ENCODE data around the gene CLK2. TPM values are rescaled to one million over a fixed set of nuclear protein-coding genes. Genes with fewer than 3 reads are reported as not detected.
A peak's percentile ranks its signal among the peaks of the same experiment; 100 is the strongest.

Gene CLK2
- total and polyA plus RNA-seq, 9 of the 15 experiments (the other 6 are each of a cell fraction or from before 2014, with no cell fraction given), result 13.5 to 81.4 (median 39.6) TPM

DNA sequence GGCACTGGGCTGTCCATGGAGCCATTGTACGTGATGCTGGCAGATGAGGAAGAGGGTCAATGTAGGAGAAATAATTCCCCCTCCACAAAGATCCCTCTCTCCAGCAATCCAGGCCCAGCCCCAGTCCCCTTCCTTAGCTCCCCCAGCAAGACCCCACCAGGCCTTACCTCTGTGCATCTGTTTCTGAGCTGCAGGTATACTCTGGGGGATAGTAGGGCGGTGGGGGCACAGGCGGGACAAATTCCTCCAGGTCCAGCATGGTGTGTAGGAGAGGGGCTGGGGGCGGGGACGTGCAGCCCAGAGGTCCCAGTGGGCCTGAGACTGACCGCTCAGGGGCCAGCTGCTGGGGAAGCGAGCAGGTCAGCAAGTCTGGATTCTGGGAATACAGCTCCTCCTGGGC lies 21.7 kb downstream of the CLK2 start:
- DNase-seq (ENCODE audit: extremely low read depth in 1 of 4, low spot score in 3 of 4) (no peak), ATAC-seq (no peak), FAIRE-seq (no peak)
- H3K36me3 ChIP-seq (ENCODE audit: control insufficient read depth, insufficient read depth, low read length), result peaks cover 36% of the 10 kb centered on the region; the same call in 2 of the 3 replicates
- ChIA-PET CTCF (ENCODE audit: low intra/inter-chr PET ratio) (interaction anchor here (1.4 to 3.5 kb wide), 5 partner anchors 56 to 461 kb away, joined by 6 to 38 read pairs (median 22); partner anchors contain the start of gene FDPS), POLR2A (interaction anchor here (0.6 to 3.4 kb wide), 6 partner anchors 9 to 419 kb away, joined by 3 to 30 read pairs (median 4); partner anchors contain the start of genes FDPS, RUSC1 and SCAMP3)
- H3K9ac ChIP-seq (ENCODE audit: insufficient read depth in 1 of 2, low read depth in 2 of 2, low read length in 2 of 2), result peak overlapping the region in 1 of 2 experiments; percentile 53; a peak in 2 of 4 replicates
- H3K9me3 ChIP-seq (replicated peaks; ENCODE audit: control insufficient read depth, insufficient read depth, low read depth, low read length), result no peaks in the 10 kb centered on the region
- no peaks in the 10 kb centered on the region for H3K27me3 ChIP-seq (ENCODE audit: control insufficient read depth in 2 of 2, insufficient read depth in 2 of 2, low read length in 2 of 2)
- BruUV-seq (replicated peaks), result no TSS peak
- peaks cover 25 to 55% of the 10 kb centered on the region in 2 experiments for H3K4me1 ChIP-seq (replicated peaks in 1 of 2; ENCODE audit: control insufficient read depth in 2 of 2, insufficient read depth in 2 of 2, low read length in 2 of 2)
- H3K27ac ChIP-seq (ENCODE audit: extremely low read depth, low read depth, low read length), result no peak overlapping the region
- no peak overlapping the region for H3K4me3 ChIP-seq
- H4K20me1 ChIP-seq (replicated peaks; ENCODE audit: control insufficient read depth, insufficient read depth, low read length), result no peaks in the 10 kb centered on the region
- no peaks in the 10 kb centered on the region for H3K9me1 ChIP-seq (ENCODE audit: control insufficient read depth, insufficient read depth, low read length)
- 88% methylated on average over 2 of the region's 7 CpGs for WGBS (ENCODE audit: insufficient coverage, low coverage, missing lambda C conversion rate)
- H3K4me2 ChIP-seq (ENCODE audit: insufficient read depth, low read length), result no peak overlapping the region; the same call in 1 of the 2 replicates
- in situ Hi-C loops (cut with MboI) (loop anchor here (10.0 kb wide), 1 partner anchor 343 kb away; no protein-coding TSS in a partner anchor), intact Hi-C loops (cut with micrococcal nuclease) (loop anchor here (5.0 to 10.0 kb wide), 2 partner anchors 253 to 341 kb away; no protein-coding TSS in a partner anchor)
- TF ChIP-seq SNRNP70 (optimal IDR thresholded peaks at IDR 0.05; ENCODE audit: low read depth, low read length), result no peak
- TF ChIP-seq SRSF3 (IDR thresholded peaks at IDR 0.05; ENCODE audit: insufficient read depth, low read length), result no peak
- TF ChIP-seq NR2F6 (CRISPR knock-in tag; IDR thresholded peaks at IDR 0.05), result no peak
- TF ChIP-seq SOX6 (IDR thresholded peaks at IDR 0.05), result no peak
- TF ChIP-seq ZNF384 (IDR thresholded peaks at IDR 0.05; ENCODE audit: low read depth, low read length), result no peak
- TF ChIP-seq MCM2 (IDR thresholded peaks at IDR 0.05; ENCODE audit: low read depth), result no peak
- TF ChIP-seq, protein P1, sequence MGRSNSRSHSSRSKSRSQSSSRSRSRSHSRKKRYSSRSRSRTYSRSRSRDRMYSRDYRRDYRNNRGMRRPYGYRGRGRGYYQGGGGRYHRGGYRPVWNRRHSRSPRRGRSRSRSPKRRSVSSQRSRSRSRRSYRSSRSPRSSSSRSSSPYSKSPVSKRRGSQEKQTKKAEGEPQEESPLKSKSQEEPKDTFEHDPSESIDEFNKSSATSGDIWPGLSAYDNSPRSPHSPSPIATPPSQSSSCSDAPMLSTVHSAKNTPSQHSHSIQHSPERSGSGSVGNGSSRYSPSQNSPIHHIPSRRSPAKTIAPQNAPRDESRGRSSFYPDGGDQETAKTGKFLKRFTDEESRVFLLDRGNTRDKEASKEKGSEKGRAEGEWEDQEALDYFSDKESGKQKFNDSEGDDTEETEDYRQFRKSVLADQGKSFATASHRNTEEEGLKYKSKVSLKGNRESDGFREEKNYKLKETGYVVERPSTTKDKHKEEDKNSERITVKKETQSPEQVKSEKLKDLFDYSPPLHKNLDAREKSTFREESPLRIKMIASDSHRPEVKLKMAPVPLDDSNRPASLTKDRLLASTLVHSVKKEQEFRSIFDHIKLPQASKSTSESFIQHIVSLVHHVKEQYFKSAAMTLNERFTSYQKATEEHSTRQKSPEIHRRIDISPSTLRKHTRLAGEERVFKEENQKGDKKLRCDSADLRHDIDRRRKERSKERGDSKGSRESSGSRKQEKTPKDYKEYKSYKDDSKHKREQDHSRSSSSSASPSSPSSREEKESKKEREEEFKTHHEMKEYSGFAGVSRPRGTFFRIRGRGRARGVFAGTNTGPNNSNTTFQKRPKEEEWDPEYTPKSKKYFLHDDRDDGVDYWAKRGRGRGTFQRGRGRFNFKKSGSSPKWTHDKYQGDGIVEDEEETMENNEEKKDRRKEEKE (IDR thresholded peaks at IDR 0.05; ENCODE audit: borderline replicate concordance in 1 of 2, control insufficient read depth in 1 of 2, low read depth in 2 of 2, low read length in 1 of 2), result no peak
- no peak for TF ChIP-seq ZNF133 (CRISPR knock-in tag; IDR thresholded peaks at IDR 0.05)
- TF ChIP-seq SRSF1 (IDR thresholded peaks at IDR 0.05; ENCODE audit: low read depth, low read length), result no peak
- TF ChIP-seq, protein P2, sequence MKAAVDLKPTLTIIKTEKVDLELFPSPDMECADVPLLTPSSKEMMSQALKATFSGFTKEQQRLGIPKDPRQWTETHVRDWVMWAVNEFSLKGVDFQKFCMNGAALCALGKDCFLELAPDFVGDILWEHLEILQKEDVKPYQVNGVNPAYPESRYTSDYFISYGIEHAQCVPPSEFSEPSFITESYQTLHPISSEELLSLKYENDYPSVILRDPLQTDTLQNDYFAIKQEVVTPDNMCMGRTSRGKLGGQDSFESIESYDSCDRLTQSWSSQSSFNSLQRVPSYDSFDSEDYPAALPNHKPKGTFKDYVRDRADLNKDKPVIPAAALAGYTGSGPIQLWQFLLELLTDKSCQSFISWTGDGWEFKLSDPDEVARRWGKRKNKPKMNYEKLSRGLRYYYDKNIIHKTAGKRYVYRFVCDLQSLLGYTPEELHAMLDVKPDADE (conservative IDR thresholded peaks at IDR 0.05; ENCODE audit: control insufficient read depth, low read depth, low read length), result no peak
- no peak for TF ChIP-seq CBFA2T3 (IDR thresholded peaks at IDR 0.05)
- no peak for TF ChIP-seq DMBX1 (CRISPR knock-in tag; IDR thresholded peaks at IDR 0.05; ENCODE audit: borderline replicate concordance)
- TF ChIP-seq ZC3H8 (IDR thresholded peaks at IDR 0.05), result no peak
- no peak for TF ChIP-seq TFAM (CRISPR knock-in tag; conservative IDR thresholded peaks at IDR 0.05)
- no peak for TF ChIP-seq CBX2 (IDR thresholded peaks at IDR 0.05; ENCODE audit: insufficient read depth, low read length, poor library complexity, severe bottlenecking)
- H2AFZ ChIP-seq (ENCODE audit: low read depth, low read length), result no peak overlapping the region
- H3K79me2 ChIP-seq (ENCODE audit: control insufficient read depth, insufficient read depth, low read length), result peaks cover 18% of the 10 kb centered on the region
